Stomach (tissue), 9 donors: ENCODE results near the gene APOL1. TPM values are rescaled to one million over a fixed set of nuclear protein-coding genes. Genes with fewer than 3 reads are reported as not detected.
A peak's percentile ranks its signal among the peaks of the same experiment; 100 is the strongest.

Experiments used
- DNase-seq, 2 donors: peaks; one replicate each; pipeline versions ENCODE4 v3.0.0 to v3.0.0-alpha.2; 2013 to 2019
- H3K27ac ChIP-seq, 5 donors: fragments of 200-600 bp in 4 of 5; sonication (generic) in 4 of 5; one replicate each; pipeline ENCODE4 v1.5.1; 2013 to 2019; ENCODE audit warnings: mild to moderate bottlenecking in 1 of 5, moderate library complexity in 1 of 5
- H3K27me3 ChIP-seq, 3 donors: fragments of 200-600 bp; sonication (generic); one replicate each; pipeline ENCODE4 v1.5.1; 2017 to 2019; ENCODE audit warnings: mixed run types in 1 of 3
- H3K36me3 ChIP-seq, 4 donors: fragments of 200-600 bp; sonication (generic); 1 replicate in 3 of 4; 2 replicates in 1 of 4; pipeline ENCODE4 v1.5.1; 2016 to 2019
- H3K4me1 ChIP-seq, 4 donors: fragments of 200-600 bp; sonication (generic); one replicate each; pipeline ENCODE4 v1.5.1; 2016 to 2019
- H3K4me3 ChIP-seq, 4 donors: fragments of 200-600 bp; sonication (generic) in 3 of 4; one replicate each; pipeline ENCODE4 v1.5.1; 2016 to 2019; ENCODE audit warnings: mild to moderate bottlenecking in 1 of 4
- H3K9me3 ChIP-seq, 4 donors: fragments of 200-600 bp; sonication (generic); one replicate each; pipeline ENCODE4 v1.5.1; 2016 to 2019
- CTCF ChIP-seq, 7 experiments: fragments of 450-650 bp in 4 of 7; fragments of 200-600 bp in 3 of 7; sonication (generic) in 3 of 7; IDR thresholded peaks; one replicate each; pipeline ENCODE4 v1.5.1; 2016 to 2019; ENCODE audit warnings: antibody characterized with exemption in 7 of 7, control low read depth in 2 of 7, mild to moderate bottlenecking in 1 of 7
- EP300 ChIP-seq: sonication (generic); formaldehyde crosslinking; IDR thresholded peaks from one replicate; pipeline ENCODE4 v1.6.1; 2017; ENCODE audit warnings: antibody characterized with exemption
- POLR2A ChIP-seq, 4 donors: fragments of 450-650 bp; IDR thresholded peaks; one replicate each; pipeline ENCODE4 v1.6.1; 2016; ENCODE audit warnings: antibody characterized with exemption in 4 of 4, control low read depth in 2 of 4, mild to moderate bottlenecking in 1 of 4, moderate library complexity in 1 of 4
- POLR2AphosphoS5 ChIP-seq, 3 donors: sonication (generic); formaldehyde crosslinking; IDR thresholded peaks; one replicate each; pipeline ENCODE4 v1.6.1; 2016; ENCODE audit warnings: antibody characterized with exemption in 3 of 3
- WGBS, 5 donors: extraction: QIAGEN DNeasy Blood & Tissue Kit in 3 of 5; methylation state at CpG; one replicate each; pipeline versions ENCODE4 v1.1.5 to v1.1.7; 2013 to 2018; 5-methylcytosine and 5-hydroxymethylcytosine counted together
- intact Hi-C: fragments of 100-400 bp; cut with DNase I; formaldehyde crosslinking; loops from one replicate; pipeline ENCODE4 v1.15.1; 2023; ENCODE audit warnings: low total_unique reads
- polyA plus RNA-seq, 3 donors: library from polyadenylated mRNA; stranded (reverse); fragments of 200-250 nt; gene quantifications; one replicate each; pipeline ENCODE4 v1.2.3, GENCODE V29; 2013
- total RNA-seq, 5 donors: library from RNA; depleted of rRNA; stranded (reverse); fragments of >200 nt; gene quantifications; one replicate each; pipeline versions ENCODE4 v1.1.0 to v1.2.3, GENCODE V29; 2014 to 2016
- donor health status: healthy with polysubstance abuse.
- donor health status: Bipolar disorder and iron deficiency.
- donor health status: healthy.

The APOL1 gene
- total and polyA plus RNA-seq, 8 donors, result 5.2 to 87.5 (median 38.5) TPM

GRCh38 chr22:36298118-36298517, 45.2 kb downstream of the APOL1 start:
- 85 to 92% (median 91%) methylated on average over 7 to 8 of the region's 8 CpGs for WGBS, 5 donors
- intact Hi-C loops, result no loop called here
- peak overlapping the region in 2 of 5 donors; percentile 34 to 77 for H3K27ac ChIP-seq
- no peaks in the 10 kb centered on the region for H3K9me3 ChIP-seq
- no peak for DNase-seq
- no peak for TF ChIP-seq CTCF (IDR thresholded peaks at IDR 0.05)
- no peak for TF ChIP-seq POLR2A (IDR thresholded peaks at IDR 0.05)
- no peak for TF ChIP-seq POLR2AphosphoS5 (IDR thresholded peaks at IDR 0.05)
- TF ChIP-seq EP300, result no peak
- H3K4me3 ChIP-seq, result no peak overlapping the region
- H3K4me1 ChIP-seq, result peaks cover 7 to 20% (median 10%) of the 10 kb centered on the region in 4 donors
- H3K27me3 ChIP-seq, result no peaks in the 10 kb centered on the region
- H3K36me3 ChIP-seq, result peaks cover 99 to 100% (median 100%) of the 10 kb centered on the region in 4 donors

- 84 to 94% (median 93%) methylated on average over 12 to 13 of the region's 13 CpGs for WGBS, 5 donors
- H3K9me3 ChIP-seq, result no peaks in the 10 kb centered on the region
- H3K27me3 ChIP-seq, result no peaks in the 10 kb centered on the region
- no peak for TF ChIP-seq POLR2A (IDR thresholded peaks at IDR 0.05)
- TF ChIP-seq POLR2AphosphoS5 (IDR thresholded peaks at IDR 0.05), result no peak
- no peak for TF ChIP-seq CTCF (IDR thresholded peaks at IDR 0.05)
- TF ChIP-seq EP300, result no peak
- no peak overlapping the region for H3K4me3 ChIP-seq
- no peak for DNase-seq
- peaks cover 7 to 24% (median 11%) of the 10 kb centered on the region in 4 donors for H3K4me1 ChIP-seq
- H3K36me3 ChIP-seq, result peaks cover 97 to 100% (median 100%) of the 10 kb centered on the region in 4 donors
- intact Hi-C loops, result no loop called here
- peak overlapping the region in 2 of 5 donors; percentile 34 to 77 for H3K27ac ChIP-seq
These were observed 45.7 kb downstream of the APOL1 start for GRCh38 chr22:36298601-36299000.

GRCh38 chr22:36299295-36299694, 46.4 kb downstream of the APOL1 start:
- 87 to 94% (median 89%) methylated on average over 12 to 14 of the region's 14 CpGs for WGBS, 5 donors
- peak overlapping the region in 3 of 5 donors; percentile 34 to 77 (median 35) for H3K27ac ChIP-seq
- intact Hi-C loops, result no loop called here
- H3K9me3 ChIP-seq, result no peaks in the 10 kb centered on the region
- DNase-seq, result no peak
- peaks cover 7 to 31% (median 18%) of the 10 kb centered on the region in 4 donors for H3K4me1 ChIP-seq
- H3K36me3 ChIP-seq, result peaks cover 96 to 100% (median 100%) of the 10 kb centered on the region in 4 donors
- no peak overlapping the region for H3K4me3 ChIP-seq
- TF ChIP-seq POLR2AphosphoS5 (IDR thresholded peaks at IDR 0.05) (no peak), CTCF (IDR thresholded peaks at IDR 0.05) (no peak)
- no peaks in the 10 kb centered on the region for H3K27me3 ChIP-seq

GRCh38 chr22:36299911-36300310, 47.0 kb downstream of the APOL1 start:
- intact Hi-C loops, result loop anchor here (5.0 kb wide), 1 partner anchor 172 kb away; no protein-coding TSS in a partner anchor
- no peak overlapping the region for H3K4me3 ChIP-seq
- no peaks in the 10 kb centered on the region for H3K9me3 ChIP-seq
- peaks cover 96 to 100% (median 100%) of the 10 kb centered on the region in 4 donors for H3K36me3 ChIP-seq
- no peaks in the 10 kb centered on the region for H3K27me3 ChIP-seq
- DNase-seq, result no peak
- TF ChIP-seq POLR2A (IDR thresholded peaks at IDR 0.05) (no peak), CTCF (IDR thresholded peaks at IDR 0.05) (no peak), POLR2AphosphoS5 (IDR thresholded peaks at IDR 0.05) (no peak), EP300 (no peak)
- H3K27ac ChIP-seq, result peak overlapping the region in 2 of 5 donors; percentile 35 to 77
- WGBS, 5 donors, result 77 to 93% (median 89%) methylated on average over 7 to 12 of the region's 12 CpGs
- peaks cover 7 to 37% (median 24%) of the 10 kb centered on the region in 4 donors for H3K4me1 ChIP-seq
